HG02623 (cell line): ENCODE results near the gene GABRE.

Experiments used
- ATAC-seq: cut with Tn5 transposase; IDR thresholded peaks from one replicate; pipeline ENCODE4 v1.9.1; 2021; ENCODE audit warnings: moderate library complexity; ENCODE audit not compliant: unreplicated experiment

The GABRE gene

GRCh38 chrX:151974336-151975227 is at the start of gene GABRE:
GABRE (minus strand) TSS chrX:151974676; CDS start chrX:151974625, 51 bp downstream.
- ATAC-seq, result no peak

- no peak for ATAC-seq
These were observed 46.4 kb upstream of the GABRE start for GRCh38 chrX:152020888-152021287.

GRCh38 chrX:151999813-152000212 is 25.3 kb upstream of the GABRE start:
- ATAC-seq, result no peak

GRCh38 chrX:151997539-151997938 is 23.1 kb upstream of the GABRE start:
- no peak for ATAC-seq

- no peak for ATAC-seq
These were observed 21.9 kb upstream of the GABRE start for GRCh38 chrX:151996347-151996746.

GRCh38 chrX:151994476-151994875 is 20.0 kb upstream of the GABRE start:
- ATAC-seq, result no peak

- no peak for ATAC-seq
These were observed 14.3 kb upstream of the GABRE start for GRCh38 chrX:151988706-151989299.

GRCh38 chrX:151987108-151987507 is 12.6 kb upstream of the GABRE start:
- ATAC-seq, result no peak

GRCh38 chrX:151985955-151986354 is 11.5 kb upstream of the GABRE start:
- no peak for ATAC-seq

- ATAC-seq, result no peak
These were observed 11.1 kb upstream of the GABRE start for GRCh38 chrX:151985531-151985930.

GRCh38 chrX:151984902-151985301 is 10.4 kb upstream of the GABRE start:
- no peak for ATAC-seq

- no peak for ATAC-seq
These were observed 9.9 kb upstream of the GABRE start for GRCh38 chrX:151984328-151984727.

GRCh38 chrX:151983186-151983585 is 8.7 kb upstream of the GABRE start:
- ATAC-seq, result no peak

GRCh38 chrX:151982222-151982621 is 7.7 kb upstream of the GABRE start:
- no peak for ATAC-seq

- ATAC-seq, result no peak
These were observed 6.7 kb upstream of the GABRE start for GRCh38 chrX:151981129-151981528.

GRCh38 chrX:151977923-151978322 is 3.4 kb upstream of the GABRE start:
- ATAC-seq, result no peak

GRCh38 chrX:151977009-151977408 is 2.5 kb upstream of the GABRE start:
- ATAC-seq, result no peak

GRCh38 chrX:151975736-151976275 is 1.3 kb upstream of the GABRE start:
- no peak for ATAC-seq

GRCh38 chrX:151975228-151975593 is 735 bp upstream of the GABRE start:
- ATAC-seq, result no peak

GRCh38 chrX:151973851-151974335 is 583 bp downstream of the GABRE start:
- ATAC-seq, result no peak

- no peak for ATAC-seq
These were observed 1.3 kb downstream of the GABRE start for GRCh38 chrX:151973060-151973661.

GRCh38 chrX:151970661-151971060 is 3.8 kb downstream of the GABRE start:
- no peak for ATAC-seq
